Lower leg skin (tissue), 4 donors: ENCODE data around the gene USP25. TPM values are rescaled to one million over a fixed set of nuclear protein-coding genes. Genes with fewer than 3 reads are reported as not detected.

ENCODE experiments used
- DNase-seq, 2 donors: peaks; one replicate each; pipeline ENCODE4 v3.0.0-alpha.2; 2019; ENCODE audit warnings: low spot score in 2 of 2
- H3K4me3 ChIP-seq: fragments of 200-600 bp; sonication (generic); 2 replicates; pipeline ENCODE4 v1.5.1; 2017; ENCODE audit warnings: mild to moderate bottlenecking, low read depth; ENCODE audit not compliant: poor library complexity, severe bottlenecking
- CTCF ChIP-seq, 3 donors: fragments of 450-650 bp; IDR thresholded peaks; one replicate each; pipeline ENCODE4 v1.5.1; 2016; ENCODE audit warnings: antibody characterized with exemption in 3 of 3, mild to moderate bottlenecking in 3 of 3, moderate library complexity in 2 of 3
- POLR2A ChIP-seq, 2 donors: fragments of 450-650 bp; IDR thresholded peaks; one replicate each; pipeline ENCODE4 v1.6.1; 2016 to 2017; ENCODE audit warnings: antibody characterized with exemption in 2 of 2, mild to moderate bottlenecking in 1 of 2, moderate library complexity in 1 of 2
- WGBS, 2 donors: methylation state at CpG; one replicate each; pipeline ENCODE4 v1.1.5; 2018; 5-methylcytosine and 5-hydroxymethylcytosine counted together
- intact Hi-C: fragments of 100-400 bp; cut with DNase I; formaldehyde crosslinking; loops from one replicate; pipeline ENCODE4 v1.15.0; 2023; ENCODE audit warnings: low total_unique reads
- total RNA-seq, 4 donors: library from RNA; depleted of rRNA; stranded (reverse); fragments of >200 nt; gene quantifications; one replicate each; pipeline ENCODE4 v1.1.0, GENCODE V29; 2016

The USP25 gene
- total RNA-seq, 4 donors from 2014 or later: 20.4 to 37.4 (median 32.3) TPM

DNA sequence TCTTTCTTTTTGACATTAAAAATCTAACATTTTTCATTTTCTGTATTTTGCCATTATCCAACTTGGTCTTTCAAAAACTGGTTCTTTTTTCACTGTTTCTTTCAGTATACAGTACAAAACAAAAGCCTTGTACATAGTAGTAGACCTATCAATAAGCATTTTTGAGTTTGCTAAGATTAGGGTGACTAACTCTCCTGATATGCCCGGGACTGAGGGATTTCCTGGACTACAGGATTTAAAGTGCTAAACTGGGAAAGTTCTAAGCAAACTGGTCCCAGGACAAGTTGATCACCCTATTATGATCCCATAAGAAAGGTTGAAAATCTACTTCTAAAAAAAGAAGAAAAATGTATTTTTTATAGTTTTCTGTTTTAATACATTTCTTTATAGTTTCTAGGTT is 120.9 kb downstream of the USP25 start:
- H3K4me3 ChIP-seq: no peak overlapping the region
- WGBS, 2 donors: 68 to 72% methylated on average over 1 of the region's 1 CpG
- no peak for TF ChIP-seq POLR2A (IDR thresholded peaks at IDR 0.05)
- no peak for TF ChIP-seq CTCF (IDR thresholded peaks at IDR 0.05)
- no peak for DNase-seq
- intact Hi-C loops: no loop called here

DNA sequence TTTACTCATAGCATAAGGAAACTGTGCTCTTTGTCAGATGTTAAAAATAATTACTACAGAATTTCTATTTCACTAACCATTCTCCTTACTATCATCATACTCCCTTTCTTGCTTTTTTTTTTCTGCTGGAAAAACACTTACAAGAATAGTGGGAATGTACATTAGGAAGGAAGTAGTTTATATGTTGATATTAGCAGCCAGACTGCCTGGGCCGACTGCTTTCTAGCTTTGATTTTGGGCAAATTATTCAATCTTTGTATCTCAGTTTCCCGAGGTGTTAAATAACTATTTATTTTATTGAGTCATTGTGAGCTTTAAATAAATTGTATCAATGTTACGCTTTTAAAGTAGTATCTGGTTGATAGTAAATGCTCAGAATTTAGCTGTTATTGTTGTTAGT is 122.4 kb downstream of the USP25 start:
- 91 to 95% methylated on average over 3 of the region's 3 CpGs for WGBS, 2 donors
- TF ChIP-seq CTCF (IDR thresholded peaks at IDR 0.05) (no peak), POLR2A (IDR thresholded peaks at IDR 0.05) (no peak)

GRCh38 chr21:15853126-15853525 is 123.3 kb downstream of the USP25 start:
- TF ChIP-seq POLR2A (IDR thresholded peaks at IDR 0.05) (no peak), CTCF (IDR thresholded peaks at IDR 0.05) (no peak)
- WGBS, 2 donors: 98 to 99% methylated on average over 3 of the region's 3 CpGs

More for the DNA sequence above, 122.4 kb downstream of the USP25 start:
- intact Hi-C loops: no loop called here
- no peak overlapping the region for H3K4me3 ChIP-seq
- no peak for DNase-seq

GRCh38 chr21:15856813-15857212 is 127.0 kb downstream of the USP25 start:
- no peak overlapping the region for H3K4me3 ChIP-seq
- intact Hi-C loops: no loop called here
- TF ChIP-seq CTCF (IDR thresholded peaks at IDR 0.05) (no peak), POLR2A (IDR thresholded peaks at IDR 0.05) (no peak)
- WGBS, 2 donors: 82 to 93% methylated on average over 1 of the region's 1 CpG
- no peak for DNase-seq

More at GRCh38 chr21:15853126-15853525, 123.3 kb downstream of the USP25 start:
- intact Hi-C loops: no loop called here
- DNase-seq: no peak
- H3K4me3 ChIP-seq: no peak overlapping the region

DNA sequence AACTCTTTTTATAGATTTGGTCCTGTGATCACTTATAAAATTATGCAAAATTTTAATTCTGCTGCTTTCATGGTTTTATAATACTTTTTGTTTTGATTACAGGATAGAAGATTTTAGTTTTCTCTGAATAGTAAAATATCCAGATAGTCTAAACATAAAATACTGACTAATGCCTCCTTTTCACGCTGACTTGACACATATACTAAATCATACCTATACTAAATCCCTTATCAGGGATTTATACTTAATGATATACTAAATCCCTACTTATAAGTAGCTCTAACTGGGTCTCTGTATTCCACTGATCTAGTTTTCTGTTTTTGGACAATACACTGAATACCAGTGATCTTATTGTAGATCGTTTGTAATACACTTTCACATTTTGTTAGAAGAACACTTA is 128.0 kb downstream of the USP25 start:
- H3K4me3 ChIP-seq: no peak overlapping the region
- DNase-seq: no peak
- TF ChIP-seq POLR2A (IDR thresholded peaks at IDR 0.05) (no peak), CTCF (IDR thresholded peaks at IDR 0.05) (no peak)
- WGBS, 2 donors: 56 to 62% methylated on average over 2 of the region's 2 CpGs
- intact Hi-C loops: no loop called here

- no peak for TF ChIP-seq CTCF (IDR thresholded peaks at IDR 0.05)
- TF ChIP-seq POLR2A (IDR thresholded peaks at IDR 0.05): no peak
- DNase-seq: no peak
- no peak overlapping the region for H3K4me3 ChIP-seq
- intact Hi-C loops: no loop called here
These were observed 130.8 kb downstream of the USP25 start for GRCh38 chr21:15860541-15860940.
